AG10803 (cell line): Measurements from ENCODE around the gene FUT7.

ENCODE experiments used
- DNase-seq: peaks from one replicate; pipeline ENCODE4 v3.0.0; 2010; ENCODE audit warnings: low read depth
- H3K4me3 ChIP-seq: 2 replicates; pipeline ENCODE4 v1.5.1; 2011; ENCODE audit warnings: mild to moderate bottlenecking, low read length, control low read depth
- CTCF ChIP-seq: conservative IDR thresholded peaks from 2 replicates; pipeline ENCODE4 v1.5.1; 2011; ENCODE audit warnings: mild to moderate bottlenecking, low read length, control low read depth, inconsistent platforms

Gene FUT7

DNA sequence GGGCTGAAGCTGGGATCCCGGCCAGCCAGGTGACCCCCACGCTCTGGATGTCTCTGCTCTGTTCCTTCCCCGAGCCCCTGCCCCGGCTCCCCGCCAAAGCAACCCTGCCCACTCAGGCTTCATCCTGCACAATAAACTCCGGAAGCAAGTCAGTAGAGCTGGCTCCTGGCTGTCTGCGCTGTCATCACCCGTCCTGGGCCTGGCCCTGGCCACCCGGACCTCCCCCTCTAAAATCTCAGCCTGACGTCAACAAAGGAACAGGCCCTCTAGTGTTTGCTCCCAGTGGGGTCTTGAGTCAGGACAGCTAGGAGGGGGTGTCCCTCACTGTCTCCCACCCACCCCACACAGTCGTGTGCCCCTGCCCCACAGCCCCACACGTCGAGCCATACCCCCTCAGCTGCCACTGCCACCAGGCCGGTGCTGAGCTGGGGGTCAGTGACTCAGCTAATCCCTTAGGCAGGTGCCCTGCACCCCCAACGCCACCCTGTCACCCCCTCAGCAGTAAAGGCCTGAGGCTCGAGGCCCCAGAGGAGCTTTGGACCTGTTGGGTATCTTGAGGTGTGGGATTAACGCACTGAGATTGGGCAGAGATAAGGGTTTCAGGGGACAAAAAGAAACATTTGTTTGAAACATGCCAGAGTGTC, 50.2 kb downstream of the FUT7 start:
- H3K4me3 ChIP-seq: no peak overlapping the region
- TF ChIP-seq CTCF: no peak
- DNase-seq: no peak

- H3K4me3 ChIP-seq: no peak overlapping the region
- DNase-seq: no peak
- TF ChIP-seq CTCF: no peak
Measured at GRCh38 chr9:136980669-136981478, 51.0 kb downstream of the FUT7 start.
